NCI-H2171 (cell line): ENCODE measurements around the gene EXTL1.

Experiments
- DNase-seq: peaks from one replicate; lab custom pipeline; 2025; lab: John Stamatoyannopoulos, UW

EXTL1 gene

GRCh38 chr1:25997828-25998761, 23.5 kb upstream of the EXTL1 start, which contains the start of gene PAFAH2:
TSS of gene PAFAH2 (minus strand) at chr1:25998063. CDS start at chr1:25990816, 7,247 bp downstream.
- DNase-seq, result peak; percentile 99

DNA sequence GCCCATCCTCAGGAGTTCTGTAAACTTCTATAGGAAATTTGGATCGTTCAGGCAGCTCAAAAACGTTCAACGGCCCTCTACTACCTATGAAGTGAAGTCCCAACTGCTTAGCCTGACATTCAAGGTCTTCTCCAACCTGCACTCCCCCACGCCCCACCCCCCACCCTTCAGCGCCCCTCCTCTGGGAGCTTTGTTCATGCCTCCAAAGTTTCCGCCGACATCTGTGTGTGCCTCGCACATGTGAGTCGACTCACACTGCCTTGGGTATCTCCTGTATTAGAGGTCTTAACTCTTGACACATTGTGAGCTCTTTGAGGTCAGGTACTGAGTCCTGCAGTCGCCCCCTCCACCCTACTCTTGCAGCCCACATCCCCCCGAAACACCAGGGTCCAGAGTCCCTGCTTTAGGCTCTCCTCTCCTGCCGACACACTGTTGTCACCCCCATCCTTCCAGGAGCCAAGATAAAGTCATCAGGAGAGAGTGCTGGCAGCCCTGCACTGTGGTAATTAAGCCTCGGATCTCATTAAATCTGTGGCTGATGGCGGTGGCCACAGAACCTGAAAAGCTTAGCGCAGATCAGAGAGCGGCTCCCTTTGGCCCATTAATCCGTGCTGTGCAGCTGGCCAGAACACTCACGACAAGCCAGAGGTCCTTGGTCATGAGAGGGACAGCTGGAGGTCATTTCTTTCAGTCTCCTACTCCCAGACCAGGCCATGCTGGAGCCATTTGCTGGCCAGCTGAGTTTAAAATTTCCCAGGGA, 22.4 kb upstream of the EXTL1 start:
- no peak for DNase-seq

GRCh38 chr1:26003262-26003661, 18.3 kb upstream of the EXTL1 start:
- DNase-seq, result no peak

DNA sequence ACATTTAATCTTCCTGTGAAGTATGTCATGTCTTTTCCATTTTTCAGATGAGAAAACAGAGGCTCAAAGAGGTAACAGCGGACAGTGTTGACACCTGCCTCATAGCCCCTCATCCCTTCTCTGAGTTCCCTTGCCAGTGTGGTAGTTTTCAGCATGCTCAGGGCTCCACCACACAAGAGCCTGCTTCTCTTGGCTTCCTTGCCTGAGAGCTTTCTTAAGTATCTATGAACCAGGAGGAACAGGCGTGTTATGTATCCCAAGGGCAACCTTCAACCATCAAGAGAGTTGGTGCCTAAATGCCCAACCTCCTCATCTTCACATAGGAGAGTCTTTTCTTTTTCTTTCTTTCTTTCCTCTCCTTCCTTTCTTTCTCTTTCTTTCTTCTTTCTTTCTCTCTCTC, 17.8 kb upstream of the EXTL1 start:
- DNase-seq, result no peak

GRCh38 chr1:26005434-26006105, 16.0 kb upstream of the EXTL1 start:
- DNase-seq, result no peak

GRCh38 chr1:26006710-26007109, 14.9 kb upstream of the EXTL1 start:
- no peak for DNase-seq

- DNase-seq, result no peak
Observed at GRCh38 chr1:26009796-26010447, 11.7 kb upstream of the EXTL1 start.

DNA sequence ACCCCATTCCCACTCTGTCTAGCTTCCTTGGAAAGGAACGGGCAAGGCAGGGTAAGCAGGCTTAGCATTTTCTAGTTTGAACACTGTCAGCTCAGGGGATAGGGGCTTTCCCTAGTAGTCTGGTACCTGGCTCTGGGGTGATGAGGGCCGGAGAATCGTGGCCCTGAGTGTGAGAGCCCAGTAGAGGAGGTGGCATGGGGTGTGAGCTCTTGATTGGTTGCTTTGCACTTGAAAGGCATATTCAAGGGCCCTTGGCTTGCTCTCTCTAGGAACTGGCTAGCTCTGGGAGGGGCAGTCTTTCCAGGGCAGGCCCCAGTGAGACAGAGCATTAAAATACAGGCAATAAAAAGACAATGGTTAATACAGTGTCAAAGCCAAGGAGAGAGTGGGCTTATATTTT, 10.8 kb upstream of the EXTL1 start:
- no peak for DNase-seq

GRCh38 chr1:26012864-26013263, 8.7 kb upstream of the EXTL1 start:
- DNase-seq, result peak; percentile 68

DNA sequence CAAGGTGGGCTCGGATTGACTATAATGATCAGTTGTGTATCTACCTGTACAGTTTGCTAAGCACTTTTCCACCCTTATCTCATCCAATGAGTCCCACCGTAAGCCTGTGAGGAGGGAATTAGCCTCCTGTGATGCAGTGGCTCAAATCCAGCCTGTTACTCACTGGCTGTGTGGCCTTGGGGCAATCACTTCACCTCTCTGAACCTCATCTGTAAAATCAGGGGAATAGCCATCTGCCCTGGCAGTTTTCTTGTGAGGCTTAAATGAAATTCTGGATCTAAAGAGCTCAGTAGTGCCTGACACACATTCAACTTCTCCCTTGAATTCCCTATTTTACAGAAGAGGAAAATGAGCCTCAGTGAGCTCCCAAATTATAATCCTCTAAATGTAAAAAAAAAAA, 7.4 kb upstream of the EXTL1 start:
- DNase-seq, result no peak

DNA sequence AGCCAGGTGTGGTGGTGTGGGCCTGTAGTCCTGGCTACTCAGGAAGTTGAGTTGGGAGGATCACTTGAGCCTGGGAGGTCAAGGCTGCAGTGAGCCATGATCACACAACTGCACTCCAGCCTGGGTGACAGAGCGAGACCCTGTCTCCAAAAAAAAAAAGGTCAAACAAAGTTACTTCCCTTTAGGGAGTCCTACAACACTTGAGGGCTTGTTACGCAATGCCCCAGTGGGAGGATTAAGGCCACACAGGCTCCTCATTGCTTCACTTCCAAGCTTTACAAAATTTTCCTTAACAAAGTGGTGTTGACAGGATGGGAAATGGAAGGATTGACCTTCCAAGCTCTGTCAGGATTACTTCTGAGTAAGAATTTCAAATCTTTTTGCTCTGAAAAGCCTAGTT, 6.2 kb upstream of the EXTL1 start:
- no peak for DNase-seq

GRCh38 chr1:26016258-26016952, 5.2 kb upstream of the EXTL1 start:
- DNase-seq, result peak; percentile 83

- DNase-seq, result no peak
Observed at GRCh38 chr1:26016953-26017545, 4.5 kb upstream of the EXTL1 start.

DNA sequence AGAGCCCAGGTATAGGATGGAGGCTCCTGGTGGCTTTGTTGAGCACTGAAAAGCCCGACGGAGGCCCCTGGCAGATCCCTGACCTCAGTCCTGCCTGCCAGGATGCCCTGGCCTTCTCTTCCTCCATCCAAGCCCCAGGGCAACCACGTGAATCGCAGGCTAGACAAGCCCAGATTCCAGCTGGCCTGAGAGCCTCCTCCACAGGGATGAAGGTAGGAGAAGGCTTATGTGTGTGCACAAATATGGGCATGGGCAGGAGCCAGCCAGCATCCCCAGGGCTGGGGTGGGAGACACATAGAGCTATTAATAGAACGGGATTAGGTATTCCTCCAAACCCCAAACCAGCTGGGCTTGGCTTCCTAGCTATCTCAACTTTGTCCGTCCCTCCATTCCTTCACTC, 4.0 kb upstream of the EXTL1 start:
- DNase-seq, result no peak

DNA sequence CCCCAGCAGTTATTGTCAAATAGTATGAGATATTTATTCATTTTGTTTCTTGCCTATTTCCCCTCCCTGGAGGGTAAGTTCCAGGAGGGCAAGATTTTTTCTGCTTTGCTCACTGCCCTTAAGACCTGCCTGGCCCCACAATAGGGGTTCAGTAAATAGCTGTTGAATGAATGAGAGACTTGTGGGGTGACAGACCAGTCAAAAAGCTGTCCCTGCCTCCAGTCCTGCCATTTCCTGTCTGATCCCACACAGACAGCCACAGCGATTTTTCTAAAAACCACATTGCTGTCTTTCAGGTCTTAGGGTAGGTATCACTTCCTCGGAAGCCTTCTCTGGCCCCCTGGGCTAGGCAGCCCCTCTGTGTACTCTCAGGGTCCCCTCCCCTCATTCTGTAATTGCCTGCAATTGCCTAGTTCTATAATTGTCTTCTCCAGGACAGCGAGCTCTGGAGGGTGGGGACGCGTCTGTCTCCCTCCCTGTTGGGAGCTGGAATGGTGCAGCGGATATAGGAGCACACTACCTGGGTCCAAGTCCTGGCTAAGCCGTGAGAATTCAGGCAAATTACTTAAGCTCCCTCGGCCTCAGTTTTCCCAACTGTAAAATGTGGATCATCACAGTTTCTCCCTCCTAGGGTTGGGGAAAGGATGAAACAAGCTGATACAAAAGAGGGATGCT, 1.8 kb upstream of the EXTL1 start:
- DNase-seq, result no peak

DNA sequence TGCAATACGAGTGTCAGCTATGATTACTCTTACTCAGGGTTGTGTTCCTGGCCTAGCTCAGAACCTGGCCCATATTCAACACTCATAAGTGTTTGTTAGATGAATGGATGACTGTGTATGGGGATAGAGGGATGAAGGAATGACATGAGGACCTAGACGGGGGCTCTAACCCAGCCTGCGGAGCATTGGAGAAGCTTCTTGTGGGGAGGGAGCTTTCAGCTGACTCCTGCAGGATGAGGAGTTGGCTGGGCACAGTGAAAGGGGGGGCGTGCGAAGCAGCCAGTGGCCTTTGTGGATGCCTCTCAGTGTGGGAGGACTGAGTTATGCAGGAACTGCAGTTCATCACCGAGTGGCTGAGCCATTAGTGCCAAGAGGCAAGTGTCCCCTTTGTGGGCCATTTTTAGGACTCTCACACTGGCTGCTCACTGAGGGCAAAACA, 1.2 kb upstream of the EXTL1 start:
- no peak for DNase-seq

GRCh38 chr1:26020941-26021646, 481 bp upstream of the EXTL1 start:
- DNase-seq, result no peak

DNA sequence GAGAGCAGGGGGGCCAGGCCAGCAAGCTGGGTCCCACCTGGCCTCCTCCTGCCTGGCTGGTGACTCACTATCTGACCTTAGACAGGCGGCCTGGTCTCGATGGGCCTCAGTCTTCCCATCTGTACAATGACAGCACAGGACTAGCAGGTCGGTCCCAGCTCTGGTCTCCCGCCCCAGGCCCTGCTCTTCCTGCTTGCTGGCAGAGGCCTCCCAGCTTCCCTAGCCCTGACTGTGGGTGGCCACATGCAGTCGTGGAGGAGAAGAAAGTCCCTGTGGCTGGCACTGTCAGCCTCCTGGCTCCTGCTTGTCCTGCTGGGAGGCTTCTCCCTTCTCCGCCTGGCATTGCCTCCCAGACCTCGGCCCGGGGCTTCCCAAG, 817 bp downstream of the EXTL1 start:
- no peak for DNase-seq

DNA sequence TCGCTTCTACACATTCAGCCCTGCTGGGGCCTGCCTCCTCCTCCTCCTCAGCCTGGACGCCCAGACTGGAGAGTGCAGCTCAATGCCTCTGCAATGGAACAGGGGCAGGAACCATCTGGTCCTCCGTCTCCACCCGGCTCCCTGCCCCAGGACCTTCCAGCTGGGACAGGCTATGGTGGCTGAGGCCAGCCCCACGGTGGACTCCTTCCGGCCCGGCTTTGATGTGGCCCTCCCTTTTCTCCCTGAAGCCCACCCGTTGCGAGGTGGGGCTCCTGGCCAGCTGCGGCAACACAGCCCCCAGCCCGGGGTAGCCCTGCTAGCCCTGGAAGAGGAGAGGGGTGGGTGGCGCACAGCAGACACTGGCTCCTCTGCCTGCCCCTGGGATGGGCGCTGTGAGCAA, 1.4 kb downstream of the EXTL1 start:
- no peak for DNase-seq

GRCh38 chr1:26023826-26024225, 2.3 kb downstream of the EXTL1 start:
- no peak for DNase-seq
